ENCODE results near the gene MAOB. TPM values are rescaled to one million over a fixed set of nuclear protein-coding genes. Genes with fewer than 3 reads are reported as not detected.

MAOB gene
- total RNA-seq, 4 donors from 2014 or later, result 1.2 to 9.5 (median 3.4) TPM

- intact Hi-C loops (cut with DNase I), result loop anchor here (10.0 kb wide), 1 partner anchor 403 kb away; no protein-coding TSS in a partner anchor
- H3K27ac ChIP-seq, result peak overlapping the region in 1 of 3 donors; percentile 52
- H3K4me1 ChIP-seq, result peaks cover 0 to 29% of the 10 kb centered on the region in 2 donors
- DNase-seq, result no peak
- H3K4me3 ChIP-seq (replicated peaks in 1 of 3), result no peak overlapping the region
- TF ChIP-seq POLR2A (IDR thresholded peaks at IDR 0.05), result no peak
- TF ChIP-seq CTCF (IDR thresholded peaks at IDR 0.05), result no peak
- no peaks in the 10 kb centered on the region for H3K9me3 ChIP-seq
- H3K36me3 ChIP-seq, result no peaks in the 10 kb centered on the region
- no peaks in the 10 kb centered on the region for H3K27me3 ChIP-seq
- 92 to 97% methylated on average over 2 of the region's 2 CpGs for WGBS, 2 donors
Observed at GRCh38 chrX:43747476-43747875, 134.8 kb downstream of the MAOB start.

GRCh38 chrX:43745938-43746721, 136.1 kb downstream of the MAOB start:
- H3K27me3 ChIP-seq, result no peaks in the 10 kb centered on the region
- intact Hi-C loops (cut with DNase I), result loop anchor here (10.0 kb wide), 1 partner anchor 401 kb away; no protein-coding TSS in a partner anchor
- 59 to 72% methylated on average over 6 of the region's 6 CpGs for WGBS, 2 donors
- H3K36me3 ChIP-seq, result no peaks in the 10 kb centered on the region
- no peaks in the 10 kb centered on the region for H3K9me3 ChIP-seq
- H3K27ac ChIP-seq, result peak overlapping the region; percentile 44 to 52 (median 50)
- H3K4me3 ChIP-seq (replicated peaks in 1 of 3), result no peak overlapping the region
- TF ChIP-seq POLR2A (IDR thresholded peaks at IDR 0.05) (no peak), CTCF (IDR thresholded peaks at IDR 0.05) (no peak)
- peaks cover 9 to 42% of the 10 kb centered on the region in 2 donors for H3K4me1 ChIP-seq
- DNase-seq, result no peak

GRCh38 chrX:43744284-43744683, 138.0 kb downstream of the MAOB start:
- DNase-seq, result no peak
- H3K27ac ChIP-seq, result peak overlapping the region in 2 of 3 donors; percentile 50 to 66
- H3K4me3 ChIP-seq (replicated peaks in 1 of 3), result no peak overlapping the region
- TF ChIP-seq POLR2A (IDR thresholded peaks at IDR 0.05), result no peak
- TF ChIP-seq CTCF (IDR thresholded peaks at IDR 0.05), result no peak
- intact Hi-C loops (cut with DNase I), result loop anchor here (5.0 to 10.0 kb wide), 2 partner anchors 82 to 399 kb away; no protein-coding TSS in a partner anchor
- peaks cover 10 to 54% of the 10 kb centered on the region in 2 donors for H3K4me1 ChIP-seq
- H3K36me3 ChIP-seq, result no peaks in the 10 kb centered on the region
- WGBS, 2 donors, result 48 to 52% methylated on average over 3 of the region's 3 CpGs
- no peaks in the 10 kb centered on the region for H3K9me3 ChIP-seq
- no peaks in the 10 kb centered on the region for H3K27me3 ChIP-seq

GRCh38 chrX:43743100-43743822, 139.0 kb downstream of the MAOB start:
- no peak for TF ChIP-seq POLR2A (IDR thresholded peaks at IDR 0.05)
- TF ChIP-seq CTCF (IDR thresholded peaks at IDR 0.05), result no peak
- Histone ChIP-seq H3K4me1 (peaks cover 10 to 57% of the 10 kb centered on the region in 2 donors), H3K27me3 (no peaks in the 10 kb centered on the region), H3K9me3 (no peaks in the 10 kb centered on the region), H3K36me3 (no peaks in the 10 kb centered on the region), H3K27ac (peak overlapping the region in 2 of 3 donors; percentile 64 to 66), H3K4me3 (replicated peaks in 1 of 3) (no peak overlapping the region)
- intact Hi-C loops (cut with DNase I), result loop anchor here (5.0 to 10.0 kb wide), 2 partner anchors 81 to 398 kb away; no protein-coding TSS in a partner anchor
- DNase-seq, result no peak
- 66 to 81% methylated on average over 2 to 5 of the region's 5 CpGs for WGBS, 2 donors

Data from thyroid gland (tissue), 4 donors.